Inflammatory macrophage (primary cell): ENCODE data around the gene ATXN7L1.
"Not testable (repeated sequence)": the region's sequence is repeated elsewhere in the genome, so short reads cannot be mapped to it uniquely, and the experiment has no call there.

Experiments used
- DNase-seq, 2 donors: peaks; one replicate each; pipeline ENCODE4 v3.0.0-alpha.2; 2020 to 2022

The ATXN7L1 gene

DNA sequence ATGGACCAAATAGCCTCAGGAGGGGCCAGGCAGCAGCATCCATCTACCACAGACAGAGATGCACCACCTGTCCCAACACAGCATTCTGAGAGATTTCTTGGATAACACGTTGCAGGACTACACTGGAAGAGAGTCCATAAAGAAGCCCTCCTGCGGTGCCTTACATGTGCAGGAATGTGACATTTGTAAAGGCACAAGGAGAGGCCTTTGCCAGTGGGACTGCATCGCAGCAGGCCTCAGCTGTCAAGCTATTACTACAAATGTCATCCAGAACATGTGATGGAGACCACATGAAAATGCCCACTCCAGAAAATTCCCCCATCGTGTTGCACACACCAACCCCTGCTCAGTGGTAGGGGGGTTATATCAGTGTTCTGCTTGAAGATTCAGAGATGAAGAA lies 77.4 kb downstream of the ATXN7L1 start:
- no peak for DNase-seq

DNA sequence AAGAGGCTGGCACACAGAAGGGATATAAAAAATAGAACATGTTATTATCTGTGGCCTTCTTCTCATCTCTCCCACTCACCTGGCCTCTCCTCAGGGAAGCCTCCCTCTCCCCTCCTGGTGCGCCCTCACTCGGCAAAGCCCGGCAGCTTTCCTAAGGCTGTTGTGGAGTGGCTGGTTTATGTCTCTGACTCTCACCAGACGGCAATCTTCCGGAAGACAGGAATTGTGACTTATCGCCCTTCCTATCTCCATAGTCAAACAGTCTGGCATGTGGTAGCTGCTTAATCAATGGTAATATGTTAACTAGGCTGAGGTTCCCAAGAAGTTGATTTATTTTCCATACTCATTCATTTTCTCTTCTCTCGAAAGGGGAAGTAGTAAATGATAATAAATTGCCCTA lies 78.7 kb downstream of the ATXN7L1 start:
- DNase-seq: no peak

DNA sequence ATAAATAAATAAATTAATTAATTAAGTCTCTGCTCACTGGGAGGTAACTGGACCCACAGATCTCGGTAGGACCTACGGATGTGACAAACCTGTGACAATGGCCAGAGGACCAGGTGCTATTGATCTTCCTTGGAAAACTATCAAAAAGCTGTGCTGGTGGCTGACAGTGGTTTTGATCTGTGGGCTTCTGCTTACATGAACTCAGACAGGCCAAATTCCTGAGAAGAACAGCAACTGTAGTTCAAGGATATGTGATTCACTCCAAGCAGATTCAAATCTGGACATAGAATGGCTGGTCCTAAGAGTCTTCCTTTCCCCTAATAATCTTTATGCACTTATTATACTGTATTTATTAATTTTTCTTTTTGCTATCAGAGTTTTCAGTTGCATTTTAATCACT lies 80.0 kb downstream of the ATXN7L1 start:
- no peak for DNase-seq

DNA sequence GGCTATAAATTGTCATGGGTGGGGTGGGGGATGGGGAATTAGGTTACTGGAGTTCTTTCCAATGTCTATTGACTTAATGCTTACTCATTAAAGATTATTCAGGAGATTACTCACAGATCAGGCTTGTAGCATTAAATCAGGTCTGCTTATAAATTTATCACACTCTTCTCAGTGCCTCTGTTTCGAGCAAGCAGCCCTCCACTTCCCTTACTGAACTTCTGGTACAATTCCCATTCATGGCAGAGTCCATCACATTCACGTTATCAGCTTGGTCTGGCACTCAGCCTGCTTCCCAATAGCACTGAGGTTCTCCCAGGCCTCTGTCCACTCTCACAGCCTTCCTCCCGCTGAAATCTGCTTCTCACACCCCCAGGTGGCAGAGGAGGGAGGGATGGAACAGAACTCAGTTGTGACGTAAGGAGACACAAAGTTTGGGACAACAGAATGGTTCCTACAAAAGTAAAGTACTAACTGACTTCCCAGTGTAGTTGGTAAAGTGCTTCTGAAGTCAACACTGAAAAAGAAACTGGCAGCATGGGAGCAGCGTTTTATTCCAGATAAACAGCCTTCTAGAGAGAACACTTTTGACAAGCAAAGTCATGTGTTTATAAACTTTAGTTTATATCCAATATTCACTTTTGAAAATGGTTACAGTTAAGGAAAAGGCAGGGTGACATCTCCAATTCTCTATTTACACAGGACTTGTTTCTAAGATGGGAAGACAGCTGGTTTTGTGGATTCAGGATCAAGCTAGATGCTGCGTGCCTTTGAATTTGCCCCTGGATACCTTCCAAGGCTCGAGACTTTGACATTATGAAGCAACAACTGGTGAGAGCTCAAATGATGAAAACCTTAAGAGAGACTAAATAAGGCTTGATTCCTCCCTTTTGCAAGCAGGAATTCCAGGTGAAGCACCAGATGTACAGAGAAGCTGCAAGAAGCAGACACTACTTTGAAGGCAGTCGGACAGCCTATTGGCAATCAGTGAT lies 81.4 kb downstream of the ATXN7L1 start:
- DNase-seq: no peak

DNA sequence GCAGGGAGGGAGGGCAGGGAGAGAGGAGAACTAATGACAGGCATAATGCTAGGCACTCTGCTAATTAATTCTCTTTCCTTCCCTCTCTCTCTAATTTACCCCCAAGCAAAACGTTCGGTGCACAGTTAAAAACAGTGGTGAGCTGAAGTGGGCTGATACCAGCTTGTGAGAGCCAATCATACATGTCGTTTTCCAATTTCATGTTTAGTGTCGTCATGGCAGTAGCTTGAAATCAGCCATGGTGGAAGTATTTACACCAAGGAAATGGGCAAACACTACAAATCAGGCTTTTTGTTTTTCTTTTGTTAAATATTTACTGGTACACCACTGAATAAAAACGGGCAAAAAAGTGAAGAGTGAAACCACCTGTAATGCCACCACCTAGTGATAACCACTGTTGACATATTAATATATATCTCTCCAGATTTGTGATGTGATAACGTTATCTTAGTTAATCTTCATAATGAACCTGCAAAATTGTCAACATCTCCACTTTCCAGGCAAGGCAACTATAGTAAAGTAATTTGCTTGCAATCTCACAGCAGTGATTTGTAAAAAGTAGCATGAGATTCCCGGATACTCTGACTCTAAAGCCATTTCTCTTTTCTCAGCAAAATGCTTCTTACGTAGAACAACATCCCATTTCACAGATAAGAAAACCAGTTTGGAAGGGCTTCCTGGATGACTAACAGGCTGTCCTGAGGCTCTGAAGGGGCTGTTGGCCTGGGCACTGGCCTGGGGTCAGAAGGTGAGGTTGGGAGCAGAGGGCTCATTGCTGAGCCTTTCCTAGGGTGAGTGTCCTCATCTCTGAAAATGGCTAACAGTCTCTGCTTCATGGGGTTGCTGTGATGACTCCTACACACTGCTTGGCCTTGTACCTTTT lies 83.7 kb downstream of the ATXN7L1 start:
- no peak for DNase-seq

DNA sequence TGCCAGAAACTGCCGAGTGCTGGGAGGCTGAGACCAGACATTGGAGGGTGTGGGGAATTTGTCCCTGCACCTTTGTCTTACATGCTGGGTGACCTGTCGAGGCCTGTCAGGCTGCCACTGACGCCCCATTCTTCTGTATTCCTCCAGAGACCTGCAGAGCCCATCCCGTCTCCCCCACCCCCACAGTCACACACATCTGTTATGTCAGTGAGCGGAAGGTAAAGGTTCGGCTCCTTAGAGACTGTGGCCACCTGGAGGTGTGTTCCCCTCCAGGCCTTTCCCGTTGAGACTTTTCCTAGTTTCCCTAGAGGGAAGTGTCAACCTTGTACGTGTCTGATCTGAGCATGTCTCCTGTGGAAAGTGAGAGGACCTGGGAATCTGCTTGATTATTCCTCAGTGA lies 84.5 kb downstream of the ATXN7L1 start:
- DNase-seq: no peak

DNA sequence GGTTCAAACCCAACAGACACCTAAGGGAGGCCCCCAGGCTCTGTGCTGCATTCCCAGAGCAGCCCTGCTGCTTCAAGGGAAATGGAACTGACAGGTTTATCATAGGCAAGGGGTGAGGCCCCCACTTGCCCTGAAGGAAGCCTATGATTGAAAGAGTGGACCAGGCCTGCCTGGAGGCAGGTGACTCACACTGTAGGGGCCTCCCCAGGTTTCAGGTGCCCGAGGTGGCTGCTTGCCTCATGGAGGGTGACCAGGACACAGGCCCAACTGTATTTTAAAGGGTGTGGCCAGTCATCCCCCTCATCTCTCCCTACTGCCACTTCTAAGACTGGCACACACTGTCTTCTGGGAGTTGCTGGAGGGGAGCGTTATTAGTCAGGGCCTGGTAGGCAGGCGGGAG lies 85.4 kb downstream of the ATXN7L1 start:
- no peak for DNase-seq

DNA sequence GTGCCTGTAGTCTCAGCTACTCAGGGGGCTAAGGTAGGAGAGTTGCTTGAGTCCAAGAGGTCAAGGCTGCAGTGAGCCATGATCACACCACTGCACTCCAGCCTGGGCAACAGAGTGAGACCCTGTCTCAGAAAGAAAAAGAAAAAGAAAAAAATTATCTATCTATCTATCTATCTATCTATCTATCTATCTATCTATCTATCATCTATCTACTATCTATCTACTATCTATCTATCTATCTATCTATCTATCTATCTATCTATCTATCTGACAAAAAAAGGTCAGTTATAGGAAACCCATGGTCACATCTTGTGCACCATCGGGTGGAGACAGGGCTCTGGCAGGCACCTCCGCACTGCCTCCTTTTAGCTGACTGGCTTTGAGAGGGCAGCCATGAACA lies 85.9 kb downstream of the ATXN7L1 start:
- not testable (repeated sequence) for DNase-seq

DNA sequence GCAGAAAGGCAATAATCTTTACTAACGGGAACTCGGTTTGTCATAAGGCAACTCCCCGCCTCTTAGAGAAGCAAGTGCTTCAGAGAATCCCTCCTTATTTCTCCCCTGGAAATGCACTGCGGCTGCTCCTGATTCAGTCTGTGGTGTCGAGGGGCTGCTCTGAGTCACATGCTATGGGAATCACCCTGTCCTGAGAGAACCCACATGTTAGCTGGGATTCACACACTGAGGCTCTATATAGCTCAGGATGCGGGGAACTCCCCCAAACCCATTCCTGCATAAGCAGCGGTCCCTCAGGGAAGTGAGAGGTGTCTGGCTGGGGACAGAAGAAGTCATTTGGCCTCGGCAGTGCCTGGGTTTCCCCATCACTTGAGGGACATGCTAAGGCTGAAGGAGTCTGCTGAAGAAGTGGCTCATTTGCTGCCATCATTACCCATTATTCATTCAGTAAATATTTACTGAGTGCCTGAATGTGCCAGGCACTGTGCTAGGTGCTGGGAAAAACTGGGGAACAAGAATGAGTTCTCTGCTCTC lies 87.5 kb downstream of the ATXN7L1 start:
- no peak for DNase-seq

DNA sequence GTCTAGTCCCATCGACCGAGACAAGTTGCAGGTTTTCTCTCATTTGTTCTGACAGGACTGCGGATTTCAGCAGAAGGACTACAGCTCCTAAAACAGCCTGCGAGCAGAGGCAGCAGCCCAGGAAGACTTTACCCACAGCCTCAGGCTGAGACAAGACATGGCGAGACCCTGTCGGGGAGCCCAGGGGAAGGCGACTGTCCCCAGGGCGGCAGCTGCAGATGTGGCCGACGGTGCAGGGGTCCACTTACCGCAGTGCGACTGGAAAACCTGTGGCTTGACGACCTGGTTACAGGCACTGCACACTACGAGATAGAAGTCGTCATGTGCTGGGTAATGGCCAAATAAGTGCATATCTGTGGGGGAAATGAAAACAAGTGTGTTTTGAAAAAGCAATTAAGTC lies 88.0 kb downstream of the ATXN7L1 start:
- no peak for DNase-seq

DNA sequence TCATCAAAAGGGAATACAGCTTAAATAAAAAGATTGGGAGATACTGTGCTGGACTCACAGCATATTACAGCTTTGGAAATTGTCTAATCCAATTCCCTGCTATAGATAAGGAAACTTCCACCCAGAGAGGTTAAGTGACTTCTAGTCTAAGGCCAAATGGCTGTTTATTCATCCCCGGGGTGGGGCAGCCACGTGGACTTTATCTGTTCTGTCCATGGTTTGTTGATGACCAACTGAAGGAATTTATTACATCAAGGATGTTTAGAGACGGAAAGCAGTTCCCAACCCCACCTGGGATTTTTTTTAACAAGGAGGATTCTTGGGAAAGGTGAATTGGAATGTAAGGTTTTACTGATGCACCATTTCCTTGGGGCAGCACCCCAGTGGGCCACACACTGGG lies 88.6 kb downstream of the ATXN7L1 start:
- DNase-seq: no peak

DNA sequence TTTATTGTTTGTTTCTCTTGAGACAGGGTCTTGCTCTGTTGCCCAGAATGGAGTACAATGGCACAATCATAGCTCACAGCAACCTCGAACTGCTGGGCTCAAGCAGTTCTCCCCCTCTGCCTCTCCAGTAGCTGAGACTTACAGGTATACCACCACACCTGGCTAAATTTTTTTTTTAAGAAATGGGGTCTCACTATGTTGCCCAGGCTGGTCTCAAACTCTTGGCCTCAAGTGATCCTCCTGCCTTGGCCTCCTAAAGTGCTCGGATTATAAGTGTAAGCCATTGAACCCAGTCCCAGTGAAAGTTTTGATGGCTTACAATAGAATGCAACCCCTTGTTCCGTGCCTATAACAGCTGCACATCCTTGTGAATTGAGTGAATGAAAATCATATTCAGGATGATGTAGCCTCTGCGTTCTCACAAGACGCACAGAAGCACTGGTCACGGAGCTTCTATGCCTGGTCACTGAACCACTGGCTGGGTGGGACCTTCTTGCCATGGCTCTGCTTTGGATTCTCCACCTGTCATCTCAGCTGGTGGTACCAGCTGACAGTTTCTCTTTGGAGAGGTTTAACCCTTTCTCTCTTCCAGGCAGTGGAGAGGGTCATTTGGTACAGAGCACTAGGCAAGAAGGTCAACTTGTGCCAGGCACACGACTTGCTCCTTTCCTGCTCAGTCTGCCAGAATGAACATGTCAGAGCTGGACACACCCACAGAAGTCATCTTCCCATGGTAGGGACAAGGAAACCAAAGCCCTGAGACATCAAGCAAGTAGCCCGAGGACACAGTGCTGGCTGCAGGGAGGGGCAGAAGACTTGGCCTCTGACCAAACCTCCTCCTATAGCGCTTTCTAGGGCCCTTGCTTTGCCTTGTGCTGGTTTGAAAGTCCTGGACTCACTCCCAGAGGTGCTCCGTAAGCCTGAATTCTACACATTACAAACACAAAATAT lies 89.6 kb downstream of the ATXN7L1 start:
- DNase-seq: no peak

DNA sequence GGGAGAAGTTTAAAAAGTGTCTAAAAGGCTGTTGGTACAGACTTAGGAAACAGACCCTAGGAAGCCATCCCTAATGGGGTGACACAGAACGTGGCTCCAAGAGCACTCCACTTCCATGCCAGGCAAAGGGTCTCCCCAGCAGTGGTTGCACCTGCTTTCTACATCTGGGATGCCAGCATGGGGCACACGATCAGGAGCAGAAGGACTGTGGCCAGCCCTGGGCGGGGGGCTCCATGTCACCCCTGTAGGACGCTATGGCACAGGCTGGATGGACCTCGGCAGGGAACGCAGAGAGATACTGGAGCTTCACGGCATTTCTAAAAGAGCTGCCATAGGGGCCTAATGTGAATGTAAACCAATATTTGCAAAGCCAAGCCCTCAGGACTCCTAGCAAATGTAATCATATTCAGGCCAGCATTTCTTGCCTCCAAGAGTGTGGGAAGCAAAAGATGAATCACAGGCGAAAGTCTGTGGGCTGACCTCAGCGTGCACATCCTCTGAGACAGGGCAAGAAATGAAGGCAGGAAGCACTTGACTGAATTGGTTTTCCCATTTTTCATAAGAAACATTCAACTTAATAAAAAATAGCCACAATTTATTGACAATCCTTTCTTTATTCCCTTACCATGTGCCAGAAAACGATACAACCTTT lies 93.9 kb downstream of the ATXN7L1 start:
- DNase-seq: peak; percentile 63 to 85

DNA sequence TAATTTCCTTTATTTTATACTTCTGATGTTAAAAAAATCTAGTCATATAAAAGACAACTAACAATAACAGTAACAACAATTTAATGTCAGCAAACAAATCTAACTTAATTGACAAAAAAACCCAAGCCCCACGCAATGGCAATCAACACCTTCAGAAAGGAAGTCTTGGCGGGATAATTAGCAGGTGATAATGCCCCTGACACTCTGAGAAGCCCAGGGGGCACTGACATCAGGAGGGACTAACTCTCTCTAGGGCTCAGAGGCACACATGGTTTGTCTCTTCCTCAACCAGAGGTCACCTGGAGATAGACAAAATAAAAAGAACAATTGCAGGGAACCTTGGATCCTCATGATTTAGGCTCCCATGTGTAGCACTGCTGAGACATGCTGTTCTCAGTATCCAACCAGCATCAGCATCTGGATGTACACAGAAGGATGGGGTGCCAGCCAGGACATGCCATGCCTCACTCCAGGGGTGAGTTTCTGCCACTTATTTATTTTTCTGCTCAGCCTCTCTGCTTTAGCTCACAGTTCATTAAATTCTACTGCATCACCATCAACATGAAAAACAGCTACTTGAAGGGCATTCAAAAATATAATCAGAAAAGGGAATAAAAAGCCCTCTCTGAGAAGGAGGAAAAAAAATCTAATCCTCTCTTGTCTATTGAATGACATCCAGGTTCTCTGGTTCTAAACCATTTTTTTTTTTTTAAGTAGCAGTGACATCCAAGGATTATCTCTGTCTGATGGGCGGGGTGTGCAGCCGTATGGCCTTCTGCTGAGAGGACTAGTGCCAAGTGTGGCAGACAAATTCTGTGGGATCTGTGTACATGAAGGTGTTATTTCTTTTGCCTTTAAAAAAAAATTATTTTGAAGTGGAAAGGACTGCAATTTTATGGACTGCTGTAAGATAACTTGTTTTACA lies 96.3 kb downstream of the ATXN7L1 start:
- no peak for DNase-seq

DNA sequence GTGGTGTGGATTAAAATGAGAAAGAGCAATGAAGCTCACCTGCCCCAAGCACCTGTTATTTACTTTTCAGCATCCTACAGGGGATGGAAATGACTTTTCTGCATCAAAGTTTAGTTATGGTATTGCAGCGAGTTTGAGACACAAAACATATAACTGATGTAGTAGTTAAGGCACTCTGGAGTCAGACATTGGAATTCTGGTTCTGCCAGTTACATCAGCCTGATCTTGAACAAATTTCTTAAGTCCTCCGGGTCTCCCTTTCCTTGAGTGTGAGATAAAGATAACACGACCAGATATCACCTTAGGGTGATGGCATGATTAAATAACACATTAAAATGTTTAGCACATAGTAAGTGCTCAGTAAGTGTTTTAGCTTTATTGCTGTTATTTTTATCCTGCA lies 97.4 kb downstream of the ATXN7L1 start:
- DNase-seq: no peak

DNA sequence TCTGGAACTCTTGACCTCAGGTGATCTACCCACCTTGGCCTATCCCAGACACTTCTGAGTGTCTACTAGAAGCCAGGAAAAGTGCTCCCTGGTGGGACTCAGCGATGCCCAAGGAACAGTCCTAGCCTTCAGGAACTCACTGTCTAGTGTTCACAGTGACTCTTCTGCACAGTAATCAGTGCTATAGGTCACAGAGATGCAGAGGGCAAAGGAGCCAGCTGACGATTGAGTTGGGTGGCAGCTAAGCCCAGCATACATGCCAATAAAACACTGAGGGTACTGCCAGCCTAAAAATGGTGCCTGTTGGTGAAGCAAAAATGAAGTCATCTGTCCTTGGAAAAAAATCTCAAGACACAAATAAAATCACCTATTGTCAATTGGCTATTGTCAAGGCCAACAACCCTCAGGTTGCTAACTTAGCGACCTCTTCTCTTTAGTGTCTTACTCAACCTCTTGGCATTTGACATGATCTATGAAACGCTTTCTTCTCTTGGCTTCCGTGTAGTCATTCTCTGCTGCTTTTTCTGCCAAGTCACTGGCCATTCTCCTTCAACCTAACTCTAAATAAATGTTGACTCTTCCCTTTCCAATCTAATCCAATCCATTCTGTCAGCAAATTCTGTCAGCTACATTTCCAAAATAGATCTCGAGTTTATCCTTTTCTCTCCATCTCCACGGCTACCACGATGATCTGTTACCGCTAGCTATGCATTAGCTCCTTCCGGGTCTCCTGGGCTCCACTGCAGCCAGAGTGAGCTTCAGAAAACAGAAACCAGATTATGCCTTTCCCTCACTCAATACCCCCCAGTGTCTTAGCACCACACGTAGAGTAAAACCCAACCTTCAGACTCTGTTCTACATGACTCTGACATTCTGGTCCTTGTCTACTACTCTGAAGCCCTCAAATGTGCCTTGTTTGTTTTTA lies 99.2 kb downstream of the ATXN7L1 start:
- no peak for DNase-seq

DNA sequence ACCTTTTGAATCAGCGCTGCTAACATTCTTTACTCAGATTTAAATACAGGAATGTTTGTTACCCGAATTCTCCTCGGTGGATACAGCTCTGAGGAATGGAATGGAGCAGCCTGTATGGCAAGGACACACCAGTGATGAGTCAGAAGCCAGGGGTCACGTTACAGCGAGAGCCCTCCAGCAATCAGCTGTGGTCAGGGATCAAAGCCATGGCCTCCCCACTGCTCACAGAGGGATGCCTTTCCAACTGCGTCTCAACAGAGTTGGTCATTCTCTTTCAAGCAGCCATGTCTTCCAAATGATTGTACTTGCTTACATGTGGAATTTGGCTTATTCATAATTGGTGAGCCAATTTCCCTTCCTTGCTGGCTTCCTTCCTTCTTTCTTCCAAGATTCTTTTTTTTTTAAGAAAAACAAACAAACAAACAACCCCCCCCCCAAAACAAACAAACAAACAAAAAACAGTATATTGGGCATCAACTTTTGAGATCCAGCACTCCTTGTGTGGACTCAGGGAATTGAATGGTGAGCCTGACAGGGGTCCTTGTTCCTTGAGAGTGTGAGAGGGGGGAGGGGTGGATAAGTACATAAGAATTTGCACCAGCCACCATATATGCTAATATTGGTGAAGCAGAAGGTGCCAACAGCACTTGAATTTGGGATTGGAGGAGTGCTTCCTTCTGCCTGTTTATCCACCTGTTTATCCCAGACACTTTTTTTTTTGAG lies 100.2 kb downstream of the ATXN7L1 start:
- DNase-seq: no peak

DNA sequence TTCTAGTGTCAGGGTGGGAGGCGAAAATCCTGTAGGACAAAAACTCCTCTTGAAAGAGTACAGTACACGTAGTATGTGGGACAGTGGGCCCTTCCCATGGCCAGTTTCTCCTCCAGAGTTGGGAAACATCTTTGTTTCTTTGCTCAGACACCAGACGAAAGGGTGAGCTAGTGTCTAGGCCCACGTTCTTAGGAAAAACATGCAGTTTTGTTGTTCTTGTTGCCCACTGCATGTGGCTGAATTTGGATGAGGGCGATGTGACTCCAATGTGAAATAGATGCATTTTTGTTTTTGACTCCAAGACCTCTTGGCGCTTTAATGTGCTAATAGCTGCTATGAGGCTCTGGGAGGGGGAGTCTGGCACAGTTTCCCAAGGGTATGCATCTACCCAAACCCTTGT lies 100.8 kb downstream of the ATXN7L1 start:
- DNase-seq: no peak

DNA sequence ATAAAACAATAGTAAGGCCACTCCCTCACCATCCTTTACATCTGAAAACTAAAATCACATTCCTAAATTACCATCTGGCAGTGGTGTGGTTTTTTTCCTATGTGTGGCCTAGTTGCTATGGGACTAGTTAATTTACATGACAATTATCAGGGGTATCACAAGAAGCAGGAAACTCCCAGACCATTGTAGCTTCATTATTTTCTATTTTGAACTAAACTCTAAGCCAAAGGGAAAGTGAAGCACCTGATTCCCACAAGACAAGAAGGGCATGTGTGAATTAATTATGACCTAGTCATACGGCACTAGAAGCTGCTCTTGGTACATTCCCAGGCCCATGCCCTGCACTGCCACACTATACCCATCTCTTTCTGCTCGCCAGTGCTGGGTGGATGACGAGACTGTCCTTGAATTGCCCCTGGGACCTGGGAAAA lies 103.4 kb downstream of the ATXN7L1 start:
- no peak for DNase-seq
